SK-N-MC (cell line): ENCODE results near the gene CELSR2.
A peak's percentile ranks its signal among the peaks of the same experiment; 100 is the strongest.

ENCODE experiments used
- DNase-seq: peaks from one replicate; pipeline ENCODE4 v3.0.0-alpha.2; 2011; ENCODE audit warnings: low read depth, low spot score
- H3K27ac ChIP-seq: fragments of 200-600 bp; sonication (generic); 2 replicates; pipeline ENCODE4 v1.5.1; 2016; ENCODE audit warnings: mixed run types
- H3K36me3 ChIP-seq: fragments of 200-600 bp; sonication (generic); 2 replicates; pipeline ENCODE4 v1.6.1; 2017; ENCODE audit warnings: antibody characterized with exemption, low read length, mixed read lengths; ENCODE audit not compliant: insufficient read depth
- H3K4me3 ChIP-seq: fragments of 200-600 bp; sonication (generic); 2 replicates; pipeline ENCODE4 v1.5.1; 2016
- H3K9ac ChIP-seq: fragments of 200-600 bp; sonication (generic); 2 replicates; pipeline ENCODE4 v1.8.0; 2017; ENCODE audit warnings: mixed run types, mixed read lengths; ENCODE audit not compliant: insufficient read length
- H3K9me3 ChIP-seq: fragments of 200-600 bp; sonication (generic); 2 replicates; pipeline ENCODE4 v1.6.1; 2017; ENCODE audit warnings: low read depth, mild to moderate bottlenecking, antibody characterized with exemption, low read length, moderate library complexity, mixed read lengths
- EZH2 ChIP-seq: fragments of 200-600 bp; sonication (generic); IDR thresholded peaks from one replicate; pipeline ENCODE4 v1.6.1; 2017; ENCODE audit warnings: antibody characterized with exemption
- FOXP2 ChIP-seq: optimal IDR thresholded peaks from 2 replicates; pipeline ENCODE3; 2011; ENCODE audit warnings: mild to moderate bottlenecking, moderate library complexity; ENCODE audit not compliant: insufficient read depth; ENCODE audit errors: extremely low read length, control extremely low read depth
- POLR2AphosphoS5 ChIP-seq: IDR thresholded peaks from 2 replicates; pipeline ENCODE4 v1.6.1; 2012; ENCODE audit warnings: mild to moderate bottlenecking, low read depth, low read length, borderline replicate concordance

The CELSR2 gene

DNA sequence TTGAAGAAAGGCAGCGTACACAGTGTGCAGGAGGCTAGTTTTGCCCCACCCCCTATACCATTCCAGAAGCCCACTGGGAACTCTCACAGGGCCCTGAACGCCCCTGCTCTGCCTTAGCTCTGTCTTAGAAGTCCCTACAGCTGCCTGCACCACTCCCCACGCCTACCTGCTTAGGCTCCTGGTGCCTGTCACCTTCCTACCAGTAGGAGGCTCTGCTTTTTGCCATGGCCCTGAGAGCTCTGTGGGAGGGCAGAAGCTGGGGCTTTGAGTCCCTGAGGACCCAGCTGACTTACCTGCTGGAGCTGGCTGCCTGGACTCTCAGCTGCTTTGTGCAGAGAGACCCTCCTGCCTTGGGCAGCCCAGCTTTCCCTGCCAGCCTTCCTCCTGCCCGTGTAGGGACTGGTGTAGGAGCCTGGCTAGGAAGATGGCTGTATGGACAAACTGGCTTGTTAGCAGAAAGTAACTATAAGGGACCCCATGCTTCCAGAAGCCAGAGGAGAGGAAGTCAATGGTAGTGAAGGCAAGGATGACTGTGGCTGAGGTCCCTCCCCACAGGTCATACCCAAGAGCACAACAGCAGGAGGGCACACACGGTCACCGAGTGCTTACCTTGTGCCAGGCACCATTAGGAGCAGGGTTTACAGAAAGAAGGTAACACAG, 9.8 kb upstream of the CELSR2 start:
- TF ChIP-seq EZH2 (no peak), FOXP2 (no peak), POLR2AphosphoS5 (no peak; the same call in 1 of the 2 replicates)
- no peak for DNase-seq
- Histone ChIP-seq H3K9me3 (no peaks in the 10 kb centered on the region), H3K9ac (no peak overlapping the region), H3K4me3 (no peak overlapping the region), H3K27ac (peak overlapping the region; percentile 55), H3K36me3 (peaks cover 48% of the 10 kb centered on the region)

DNA sequence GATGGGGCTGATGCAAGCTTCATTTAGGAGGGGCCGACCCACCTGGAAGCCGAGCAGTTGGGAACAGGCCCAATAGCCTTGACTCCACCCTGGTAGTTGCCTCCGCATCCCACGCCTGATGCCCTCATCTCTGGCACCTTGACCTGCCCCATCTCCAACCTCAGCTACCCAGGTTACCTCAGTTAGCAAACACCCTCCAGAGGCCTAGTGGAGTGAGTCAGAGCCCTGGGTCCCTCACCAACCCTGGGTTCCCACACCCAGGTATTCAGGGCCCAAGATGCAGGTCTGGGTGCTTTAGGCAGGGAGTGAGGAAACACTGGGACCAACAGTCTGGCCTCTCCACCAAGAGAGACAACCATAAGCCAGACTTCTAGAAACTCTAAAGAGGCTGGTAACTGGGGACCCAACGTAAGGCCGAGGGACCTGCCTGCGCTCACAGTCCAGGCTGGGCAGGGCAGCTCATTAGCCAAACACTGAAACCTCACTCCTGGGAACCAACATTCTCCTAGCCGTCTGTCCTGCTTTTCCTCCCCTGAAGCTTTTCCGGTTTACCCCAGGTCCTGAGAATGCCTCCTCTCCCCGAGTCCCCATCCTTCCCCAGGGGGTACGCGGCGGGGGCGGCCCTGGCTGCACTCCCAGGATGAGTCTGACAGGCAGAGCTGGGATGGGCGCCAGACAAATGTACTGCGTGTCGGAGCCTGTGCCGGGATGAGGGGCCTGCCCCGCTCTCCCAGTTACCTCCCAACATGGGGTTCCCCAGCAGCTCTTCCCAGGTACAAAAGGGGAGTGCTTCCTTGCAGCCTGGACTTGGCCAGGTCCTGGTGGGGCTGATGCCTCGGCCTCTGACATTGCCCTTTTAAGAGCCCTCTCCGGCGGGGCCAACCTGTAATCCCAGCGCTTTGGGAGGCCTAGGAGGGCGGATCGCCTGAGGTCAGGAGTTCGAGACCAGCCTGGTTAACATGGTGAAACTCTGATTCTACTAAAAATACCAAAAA, 8.9 kb upstream of the CELSR2 start:
- Histone ChIP-seq H3K36me3 (peaks cover 39% of the 10 kb centered on the region), H3K9me3 (no peaks in the 10 kb centered on the region), H3K27ac (peak overlapping the region; percentile 55), H3K4me3 (no peak overlapping the region), H3K9ac (no peak overlapping the region)
- no peak for DNase-seq
- TF ChIP-seq FOXP2 (no peak), EZH2 (no peak), POLR2AphosphoS5 (peak; percentile 70)

DNA sequence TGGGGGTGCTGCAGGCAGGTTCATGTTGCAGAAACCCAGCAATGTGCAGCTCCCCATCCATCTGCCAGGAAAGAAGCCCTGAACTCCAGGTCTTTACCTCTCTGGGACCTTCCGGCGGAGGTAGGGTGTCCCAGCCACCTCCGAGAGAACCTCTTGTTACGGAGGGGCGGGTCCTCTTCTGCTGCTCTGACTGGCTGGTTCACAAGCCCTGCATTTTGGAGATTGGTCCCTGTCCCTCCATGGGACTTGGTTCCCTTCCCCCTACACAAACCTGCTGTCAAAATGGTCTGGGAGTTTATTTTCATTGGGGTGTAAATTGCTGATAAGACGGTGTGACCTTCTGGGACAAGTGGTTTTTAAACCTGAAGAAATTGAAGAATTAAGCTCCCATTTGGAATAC, 8.0 kb upstream of the CELSR2 start:
- peaks cover 30% of the 10 kb centered on the region for H3K36me3 ChIP-seq
- H3K27ac ChIP-seq, result no peak overlapping the region

DNA sequence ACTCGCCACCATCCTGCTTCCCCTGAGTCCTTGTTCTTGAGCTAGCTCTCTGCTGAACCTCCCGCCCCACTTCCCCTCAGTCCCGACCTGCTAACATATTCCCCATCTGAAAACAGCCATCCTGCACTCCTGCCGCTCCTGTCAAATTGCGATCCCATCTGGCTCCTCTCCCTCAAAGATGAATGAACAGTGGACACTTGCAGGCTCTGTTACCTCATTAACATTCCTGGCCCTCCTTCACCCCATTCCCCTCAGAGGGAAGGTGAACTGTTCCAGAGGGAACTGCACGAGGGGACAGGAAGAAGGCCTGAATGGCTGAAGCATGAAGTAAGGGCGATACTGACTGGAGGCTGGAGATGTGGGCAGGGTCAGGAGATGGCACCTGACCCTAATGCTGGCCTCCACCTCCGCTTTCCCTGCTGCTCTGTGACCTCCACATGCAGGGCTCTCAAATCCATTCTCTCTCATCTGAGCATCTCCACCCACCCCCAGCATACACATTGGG, 7.4 kb upstream of the CELSR2 start:
- H3K9me3 ChIP-seq, result no peaks in the 10 kb centered on the region
- DNase-seq, result no peak
- no peak overlapping the region for H3K27ac ChIP-seq
- H3K4me3 ChIP-seq, result no peak overlapping the region
- TF ChIP-seq EZH2, result no peak
- TF ChIP-seq POLR2AphosphoS5, result no peak
- TF ChIP-seq FOXP2, result no peak
- H3K36me3 ChIP-seq, result peaks cover 24% of the 10 kb centered on the region
- no peak overlapping the region for H3K9ac ChIP-seq

More for the DNA sequence above, 8.0 kb upstream of the CELSR2 start:
- no peaks in the 10 kb centered on the region for H3K9me3 ChIP-seq
- H3K4me3 ChIP-seq, result no peak overlapping the region
- H3K9ac ChIP-seq, result no peak overlapping the region
- no peak for DNase-seq
- TF ChIP-seq EZH2 (no peak), FOXP2 (no peak), POLR2AphosphoS5 (no peak)

DNA sequence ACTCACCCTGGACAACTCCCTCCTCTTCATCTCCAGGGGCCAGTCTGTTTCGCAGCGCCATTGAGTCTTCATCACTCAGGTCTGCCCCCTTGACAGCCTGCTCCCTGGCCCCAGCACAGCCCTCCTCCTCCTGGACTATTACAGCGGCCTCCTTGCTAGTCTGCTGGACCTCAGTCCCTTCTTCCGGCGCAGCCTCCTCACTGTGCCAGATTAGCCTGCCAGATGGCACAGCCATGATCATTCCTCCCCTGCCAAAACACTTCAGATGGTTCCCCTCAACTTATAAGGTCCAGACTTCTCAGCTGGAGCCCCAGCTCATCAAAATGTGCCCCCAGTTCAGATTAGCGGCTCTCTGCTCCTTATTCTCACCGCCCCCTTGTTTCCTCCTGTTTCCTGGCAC, 7.0 kb upstream of the CELSR2 start:
- DNase-seq, result no peak
- Histone ChIP-seq H3K4me3 (no peak overlapping the region), H3K9ac (no peak overlapping the region), H3K36me3 (peaks cover 19% of the 10 kb centered on the region; the same call in 1 of the 2 replicates), H3K9me3 (no peaks in the 10 kb centered on the region), H3K27ac (no peak overlapping the region)
- no peak for TF ChIP-seq FOXP2
- TF ChIP-seq EZH2, result no peak
- no peak for TF ChIP-seq POLR2AphosphoS5

DNA sequence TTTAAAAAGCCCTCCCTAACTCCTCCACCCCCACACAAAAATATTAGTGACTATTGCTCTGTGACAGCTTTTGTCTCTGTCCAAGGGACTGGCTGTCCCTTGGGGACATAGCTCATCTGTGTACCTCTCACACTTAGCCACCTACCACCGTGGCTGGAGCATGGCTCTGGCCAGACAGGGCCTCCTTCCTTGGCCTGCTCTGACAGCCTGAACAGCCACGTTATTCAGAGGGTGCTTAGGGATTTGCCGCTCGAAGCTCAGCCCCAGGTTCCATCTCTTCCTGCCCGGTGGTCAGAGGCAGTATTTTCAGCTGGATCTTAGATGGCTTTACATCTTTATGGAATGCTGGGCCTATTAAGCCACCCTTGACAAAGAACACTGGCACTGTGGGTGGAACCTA, 6.1 kb upstream of the CELSR2 start:
- H3K4me3 ChIP-seq, result no peak overlapping the region
- peaks cover 11% of the 10 kb centered on the region; the same call in 1 of the 2 replicates for H3K36me3 ChIP-seq
- H3K9ac ChIP-seq, result no peak overlapping the region
- no peak overlapping the region for H3K27ac ChIP-seq
- no peak for DNase-seq
- no peaks in the 10 kb centered on the region for H3K9me3 ChIP-seq
- TF ChIP-seq EZH2, result no peak

DNA sequence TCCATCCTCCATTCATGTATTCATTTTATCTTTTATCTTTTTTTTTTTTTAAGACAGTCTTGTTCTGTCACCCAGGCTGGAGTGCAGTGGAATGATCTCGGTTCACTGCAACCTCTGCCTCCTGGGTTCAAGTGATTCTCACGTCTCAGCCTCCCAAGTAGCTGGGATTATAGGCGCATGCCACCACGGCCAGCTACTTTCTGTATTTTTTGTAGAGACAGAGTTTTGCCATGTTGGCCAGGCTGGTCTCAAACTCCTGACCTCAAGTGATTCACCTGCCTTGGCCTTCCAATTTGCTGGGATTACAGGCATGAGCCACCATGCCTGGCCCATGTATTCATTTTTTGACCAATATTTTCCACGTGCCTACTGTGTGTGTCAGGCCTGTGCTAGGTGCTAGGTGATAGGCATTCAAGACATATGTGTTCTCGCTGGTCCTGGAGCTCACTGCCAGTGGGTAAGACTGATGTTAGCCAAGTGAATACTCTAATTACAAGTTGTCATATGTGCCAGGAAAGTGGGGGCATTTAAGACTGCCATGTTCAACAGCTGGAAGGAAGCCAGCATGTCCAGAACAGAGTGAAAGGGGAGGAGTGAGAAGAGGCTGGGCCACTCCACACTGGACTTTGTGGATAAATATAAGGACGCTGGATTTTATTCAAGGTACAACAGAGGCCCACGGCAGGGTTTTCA, 5.3 kb upstream of the CELSR2 start:
- H3K36me3 ChIP-seq, result peaks cover 3% of the 10 kb centered on the region; the same call in 1 of the 2 replicates
- no peak for DNase-seq
- H3K9ac ChIP-seq, result no peak overlapping the region
- TF ChIP-seq POLR2AphosphoS5 (no peak), EZH2 (no peak), FOXP2 (no peak)
- H3K27ac ChIP-seq, result no peak overlapping the region
- H3K4me3 ChIP-seq, result no peak overlapping the region
- no peaks in the 10 kb centered on the region for H3K9me3 ChIP-seq

DNA sequence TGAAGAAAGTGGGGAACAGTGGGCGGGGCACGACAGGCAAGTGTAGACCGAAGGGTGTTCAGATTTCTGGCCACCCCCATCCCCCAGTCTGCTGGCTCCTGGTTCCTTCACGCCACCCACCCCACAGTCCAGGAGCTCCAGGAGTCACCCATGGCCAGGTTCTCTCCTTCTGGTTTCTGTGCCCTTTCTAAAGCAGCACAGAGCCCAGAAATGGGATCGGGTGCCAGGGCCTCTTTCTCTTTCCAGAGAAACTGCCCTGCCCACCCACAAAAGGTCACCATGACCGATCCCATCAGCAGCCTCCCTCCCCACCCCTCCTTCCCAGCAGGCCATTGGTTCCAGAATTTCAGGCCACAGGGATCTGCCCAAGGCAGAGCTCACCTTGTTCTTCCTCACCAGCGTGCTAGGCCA, 3.2 kb upstream of the CELSR2 start:
- TF ChIP-seq POLR2AphosphoS5, result no peak
- no peak for TF ChIP-seq EZH2
- TF ChIP-seq FOXP2, result no peak
- no peaks in the 10 kb centered on the region for H3K36me3 ChIP-seq
- no peak overlapping the region for H3K9ac ChIP-seq
- no peaks in the 10 kb centered on the region for H3K9me3 ChIP-seq
- H3K27ac ChIP-seq, result no peak overlapping the region
- DNase-seq, result no peak
- no peak overlapping the region for H3K4me3 ChIP-seq
